Pancreas (tissue), 10 donors: ENCODE results near the gene FHL1. TPM values are rescaled to one million over a fixed set of nuclear protein-coding genes. Genes with fewer than 3 reads are reported as not detected.
A peak's percentile ranks its signal among the peaks of the same experiment; 100 is the strongest.

Source experiments
- ATAC-seq, 4 donors: fragments of 200-7000 bp; cut with Tn5 transposase; one replicate each; pipeline versions ENCODE4 v1.8.0 to v1.9.1; 2020; ENCODE audit warnings: mild to moderate bottlenecking in 4 of 4, moderate library complexity in 4 of 4
- DNase-seq, 6 donors: peaks; one replicate each; pipeline ENCODE4 v3.0.0-alpha.2; 2020
- FAIRE-seq: peaks from 2 replicates; lab custom pipeline; 2012; peaks lifted over from hg19 to GRCh38; lab: Jason Lieb, UNC
- H3K27ac ChIP-seq, 4 donors: fragments of 200-600 bp; sonication (generic); 1 replicate in 3 of 4; 2 replicates in 1 of 4; pipeline versions ENCODE4 v1.5.0 to v1.8.0; 2020
- H3K27me3 ChIP-seq, 4 donors: fragments of 200-600 bp; one replicate each; pipeline ENCODE4 v1.8.0; 2021
- H3K36me3 ChIP-seq, 3 donors: fragments of 200-600 bp; sonication (generic) in 1 of 3; one replicate each; pipeline versions ENCODE4 v1.5.0 to v1.8.0; 2020 to 2021
- H3K4me1 ChIP-seq, 3 donors: fragments of 200-600 bp; one replicate each; pipeline ENCODE4 v1.8.0; 2021
- H3K4me3 ChIP-seq, 4 donors: fragments of 200-600 bp; sonication (generic) in 2 of 4; one replicate each; pipeline versions ENCODE4 v1.5.0 to v1.8.0; 2020 to 2021
- H3K9me3 ChIP-seq, 4 donors: fragments of 200-600 bp; one replicate each; pipeline ENCODE4 v1.8.0; 2021
- CTCF ChIP-seq, 4 donors: fragments of 200-600 bp; sonication (generic) in 3 of 4; IDR thresholded peaks; one replicate each; pipeline versions ENCODE4 v1.5.0 to v1.8.0; 2021; ENCODE audit warnings: antibody characterized with exemption in 4 of 4
- WGBS, 2 donors: extraction: QIAGEN DNeasy Blood & Tissue Kit; methylation state at CpG; one replicate each; pipeline ENCODE4 v1.1.7; 2013; 5-methylcytosine and 5-hydroxymethylcytosine counted together
- intact Hi-C, 3 donors: fragments of 100-400 bp; cut with DNase I; formaldehyde crosslinking; loops; one replicate each; pipeline versions ENCODE4 v1.11.1 to v1.14.2; 2022
- polyA plus RNA-seq, 2 donors: library from polyadenylated mRNA; stranded (reverse); fragments of 200-250 nt; gene quantifications; one replicate each; pipeline ENCODE4 v1.2.3, GENCODE V29; 2013
- total RNA-seq, 6 donors: library from RNA; stranded (reverse); fragmentation: NEBNext Ultra II Directional in 4 of 6; extraction: Animal tissue kit (Norgen Biotek cat#: 25700) in 4 of 6; gene quantifications; one replicate each; pipeline versions ENCODE4 v1.2.1 to v1.2.4, GENCODE V29; 2021 to 2023
- donor health status: healthy with polysubstance abuse.
- donor health status: DM: no; HTN: no; CAD: no; lungs with moderate emphysema.
- donor health status: DM: no; HTN: no; CAD: no.
- donor health status: control.
- donor health status: control.
- donor health status: Bipolar disorder and iron deficiency.
- donor health status: DM: yes; HTN: yes; CAD: no.
- donor health status: DM: no; HTN: no; CAD: no.
- donor health status: DM: no; HTN: no; CAD: no.
- donor health status: DM: yes; HTN: yes; CAD: no.

The FHL1 gene
- total and polyA plus RNA-seq, 8 donors, result 6.2 to 31.6 (median 12.7) TPM

DNA sequence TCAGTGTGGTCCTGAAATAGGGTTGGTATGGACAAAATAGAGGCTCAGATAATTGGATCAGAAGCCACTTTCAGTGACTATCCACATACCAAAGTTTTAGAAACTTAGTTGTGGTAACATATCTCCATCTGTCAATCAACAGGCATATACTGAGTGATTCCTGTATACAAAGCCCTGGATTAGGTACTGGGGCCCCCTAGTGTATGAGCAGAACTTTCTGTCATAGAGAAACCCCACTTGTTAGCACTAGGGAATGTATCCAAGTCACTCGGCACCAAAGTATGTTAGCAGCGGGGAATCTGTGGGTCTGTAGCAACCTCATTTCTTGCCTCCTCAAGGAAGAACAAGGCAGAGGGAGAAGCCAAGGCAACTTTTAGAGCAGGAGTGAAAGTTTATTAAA, 53.1 kb downstream of the FHL1 start:
- no peak overlapping the region for H3K27ac ChIP-seq
- TF ChIP-seq CTCF (IDR thresholded peaks at IDR 0.05), result no peak
- no peaks in the 10 kb centered on the region for H3K4me1 ChIP-seq
- no peaks in the 10 kb centered on the region for H3K36me3 ChIP-seq
- H3K9me3 ChIP-seq, result no peaks in the 10 kb centered on the region
- ATAC-seq (peak in 1 of 4 donors; percentile 23), DNase-seq (no peak), FAIRE-seq (no peak)
- no peak overlapping the region for H3K4me3 ChIP-seq
- 78 to 87% methylated on average over 2 of the region's 2 CpGs for WGBS, 2 donors
- peaks cover 0 to 8% (median 0%) of the 10 kb centered on the region in 4 donors for H3K27me3 ChIP-seq
- intact Hi-C loops, result no loop called here

GRCh38 chrX:136201601-136202000, 54.3 kb downstream of the FHL1 start:
- Histone ChIP-seq H3K4me3 (no peak overlapping the region), H3K27ac (no peak overlapping the region), H3K36me3 (no peaks in the 10 kb centered on the region), H3K9me3 (no peaks in the 10 kb centered on the region), H3K27me3 (peaks cover 0 to 11% (median 0%) of the 10 kb centered on the region in 4 donors), H3K4me1 (no peaks in the 10 kb centered on the region)
- FAIRE-seq (no peak), DNase-seq (no peak), ATAC-seq (no peak)
- no peak for TF ChIP-seq CTCF (IDR thresholded peaks at IDR 0.05)
- 76 to 79% methylated on average over 5 of the region's 5 CpGs for WGBS, 2 donors
- intact Hi-C loops, result no loop called here

DNA sequence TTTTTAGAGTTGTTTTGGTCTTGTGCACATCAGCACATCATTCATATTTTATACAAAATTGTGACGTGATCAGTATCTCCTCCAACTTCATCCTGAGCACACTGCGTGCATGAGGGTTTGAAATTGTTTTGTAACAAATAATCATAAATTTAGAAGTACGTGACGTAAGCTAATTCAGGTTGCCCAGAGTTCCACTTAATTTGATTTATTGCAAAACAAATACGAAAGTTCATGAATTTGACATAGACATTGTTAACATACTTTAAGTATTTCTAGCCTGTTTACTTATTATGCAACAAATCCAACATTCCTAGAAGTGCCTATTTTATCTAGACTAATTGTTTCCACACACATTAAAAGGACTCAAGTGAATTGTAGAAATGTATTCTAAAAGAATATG, 55.6 kb downstream of the FHL1 start:
- Histone ChIP-seq H3K9me3 (no peaks in the 10 kb centered on the region), H3K36me3 (no peaks in the 10 kb centered on the region), H3K4me3 (no peak overlapping the region), H3K4me1 (no peaks in the 10 kb centered on the region), H3K27ac (no peak overlapping the region), H3K27me3 (peaks cover 0 to 11% (median 0%) of the 10 kb centered on the region in 4 donors)
- ATAC-seq, result peak in 1 of 4 donors; percentile 53
- peak; percentile 96 for FAIRE-seq
- intact Hi-C loops, result no loop called here
- WGBS, 2 donors, result 25 to 26% methylated on average over 5 of the region's 5 CpGs
- DNase-seq, result no peak
- TF ChIP-seq CTCF (IDR thresholded peaks at IDR 0.05), result no peak

DNA sequence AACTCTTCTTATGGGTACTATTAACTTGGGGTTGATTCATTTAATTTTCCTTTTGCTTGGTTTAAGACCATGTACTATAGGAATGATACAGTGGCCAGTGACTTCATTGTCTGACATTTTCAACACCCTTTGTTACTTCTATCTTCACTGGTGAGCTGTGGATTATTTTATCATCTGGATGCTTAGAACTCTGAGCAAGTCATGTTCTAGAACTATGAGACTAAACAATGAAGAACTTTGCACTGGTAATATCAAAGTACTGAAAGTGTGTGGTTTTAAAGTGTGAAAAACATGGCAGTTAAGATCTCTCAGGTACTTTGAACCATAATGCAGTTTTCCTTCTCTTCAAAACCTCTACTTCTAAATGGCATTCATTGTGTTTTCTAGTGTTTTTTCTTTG, 56.1 kb downstream of the FHL1 start:
- H3K27me3 ChIP-seq, result peaks cover 0 to 11% (median 0%) of the 10 kb centered on the region in 4 donors
- no peaks in the 10 kb centered on the region for H3K4me1 ChIP-seq
- no peak overlapping the region for H3K4me3 ChIP-seq
- ATAC-seq (no peak), FAIRE-seq (no peak), DNase-seq (no peak)
- H3K27ac ChIP-seq, result no peak overlapping the region
- no peaks in the 10 kb centered on the region for H3K9me3 ChIP-seq
- intact Hi-C loops, result no loop called here
- H3K36me3 ChIP-seq, result no peaks in the 10 kb centered on the region
- no peak for TF ChIP-seq CTCF (IDR thresholded peaks at IDR 0.05)

- Histone ChIP-seq H3K27me3 (peaks cover 0 to 11% (median 0%) of the 10 kb centered on the region in 4 donors), H3K36me3 (no peaks in the 10 kb centered on the region), H3K9me3 (no peaks in the 10 kb centered on the region), H3K27ac (no peak overlapping the region), H3K4me3 (no peak overlapping the region), H3K4me1 (no peaks in the 10 kb centered on the region)
- FAIRE-seq, result no peak
- intact Hi-C loops, result no loop called here
- WGBS, 2 donors, result 13 to 15% methylated on average over 3 of the region's 3 CpGs
- ATAC-seq, result no peak
- TF ChIP-seq CTCF (IDR thresholded peaks at IDR 0.05), result no peak
- no peak for DNase-seq
Observed at GRCh38 chrX:136203951-136204350, 56.6 kb downstream of the FHL1 start.
